Melanocyte of skin (primary cell): ENCODE measurements around the gene TMEM198. TPM values are rescaled to one million over a fixed set of nuclear protein-coding genes. Genes with fewer than 3 reads are reported as not detected.

ENCODE experiments used
- small RNA-seq, 2 donors: library from RNA; depleted of rRNA; stranded (forward); fragments of <200 nt; gene quantifications; one replicate each; pipeline ENCODE3, GENCODE V24; 2012
- total RNA-seq, 2 donors: library from RNA; depleted of rRNA; stranded (reverse); fragments of >200 nt; gene quantifications; 2 replicates each; pipeline ENCODE4 v1.2.3, GENCODE V29; 2012

The TMEM198 gene, protein sequence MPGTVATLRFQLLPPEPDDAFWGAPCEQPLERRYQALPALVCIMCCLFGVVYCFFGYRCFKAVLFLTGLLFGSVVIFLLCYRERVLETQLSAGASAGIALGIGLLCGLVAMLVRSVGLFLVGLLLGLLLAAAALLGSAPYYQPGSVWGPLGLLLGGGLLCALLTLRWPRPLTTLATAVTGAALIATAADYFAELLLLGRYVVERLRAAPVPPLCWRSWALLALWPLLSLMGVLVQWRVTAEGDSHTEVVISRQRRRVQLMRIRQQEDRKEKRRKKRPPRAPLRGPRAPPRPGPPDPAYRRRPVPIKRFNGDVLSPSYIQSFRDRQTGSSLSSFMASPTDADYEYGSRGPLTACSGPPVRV
- 1 to 10 TPM; 4.3 to 6.5 TPM for total RNA-seq

GRCh38 chr2:219543596-219544358, at the start of gene TMEM198, which contains the start of gene CHPF:
TMEM198 (plus strand) TSS chr2:219544028; CDS start chr2:219544728, 700 bp downstream.
CHPF (minus strand) TSS chr2:219543809; CDS start chr2:219543538, 271 bp downstream.

GRCh38 chr2:219498280-219499057, 45.4 kb upstream of the TMEM198 start, which contains the start of gene GMPPA:
GMPPA (plus strand) TSS chr2:219498891; CDS start chr2:219499976, 1,085 bp downstream.

GRCh38 chr2:219514196-219514761, 29.5 kb upstream of the TMEM198 start, which contains the start of gene ASIC4:
ASIC4 (plus strand) TSS chr2:219514482; CDS start chr2:219514725, 243 bp downstream.

GRCh38 chr2:219571311-219572236, 27.7 kb downstream of the TMEM198 start, which contains the start of gene OBSL1:
OBSL1 (minus strand) TSS chr2:219571539; CDS start chr2:219571232, 307 bp downstream.

DNA sequence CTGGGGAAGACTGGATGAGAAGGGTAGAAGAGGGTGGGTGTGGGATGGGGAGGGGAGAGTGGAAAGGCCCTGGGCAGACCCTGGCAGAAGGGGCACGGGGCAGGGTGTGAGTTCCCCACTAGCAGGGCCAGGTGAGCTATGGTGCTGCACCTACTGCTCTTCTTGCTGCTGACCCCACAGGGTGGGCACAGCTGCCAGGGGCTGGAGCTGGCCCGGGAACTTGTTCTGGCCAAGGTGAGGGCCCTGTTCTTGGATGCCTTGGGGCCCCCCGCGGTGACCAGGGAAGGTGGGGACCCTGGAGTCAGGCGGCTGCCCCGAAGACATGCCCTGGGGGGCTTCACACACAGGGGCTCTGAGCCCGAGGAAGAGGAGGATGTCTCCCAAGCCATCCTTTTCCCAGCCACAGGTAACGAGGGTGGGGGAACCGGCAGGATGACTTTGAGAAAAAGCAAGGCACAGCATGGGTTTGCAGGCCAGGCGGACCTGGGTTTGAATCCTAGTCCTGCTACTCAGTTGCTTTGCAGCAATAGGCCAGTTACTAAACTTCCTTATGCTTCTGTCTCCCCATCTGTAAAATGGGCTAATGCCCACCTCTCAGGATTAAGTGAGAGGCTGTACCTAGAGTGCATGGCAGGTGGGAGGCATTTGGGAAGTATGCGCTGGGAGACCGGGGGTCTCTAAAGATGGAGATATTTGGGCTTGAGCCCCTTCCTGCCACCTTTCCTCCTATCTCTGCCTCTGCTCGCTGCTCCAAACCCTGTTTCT, 28.6 kb downstream of the TMEM198 start, which contains the start of gene INHA:
Gene INHA (plus strand): TSS at position 74 of the 765 bp plus-strand sequence. CDS start 65 bp downstream, at position 139.

DNA sequence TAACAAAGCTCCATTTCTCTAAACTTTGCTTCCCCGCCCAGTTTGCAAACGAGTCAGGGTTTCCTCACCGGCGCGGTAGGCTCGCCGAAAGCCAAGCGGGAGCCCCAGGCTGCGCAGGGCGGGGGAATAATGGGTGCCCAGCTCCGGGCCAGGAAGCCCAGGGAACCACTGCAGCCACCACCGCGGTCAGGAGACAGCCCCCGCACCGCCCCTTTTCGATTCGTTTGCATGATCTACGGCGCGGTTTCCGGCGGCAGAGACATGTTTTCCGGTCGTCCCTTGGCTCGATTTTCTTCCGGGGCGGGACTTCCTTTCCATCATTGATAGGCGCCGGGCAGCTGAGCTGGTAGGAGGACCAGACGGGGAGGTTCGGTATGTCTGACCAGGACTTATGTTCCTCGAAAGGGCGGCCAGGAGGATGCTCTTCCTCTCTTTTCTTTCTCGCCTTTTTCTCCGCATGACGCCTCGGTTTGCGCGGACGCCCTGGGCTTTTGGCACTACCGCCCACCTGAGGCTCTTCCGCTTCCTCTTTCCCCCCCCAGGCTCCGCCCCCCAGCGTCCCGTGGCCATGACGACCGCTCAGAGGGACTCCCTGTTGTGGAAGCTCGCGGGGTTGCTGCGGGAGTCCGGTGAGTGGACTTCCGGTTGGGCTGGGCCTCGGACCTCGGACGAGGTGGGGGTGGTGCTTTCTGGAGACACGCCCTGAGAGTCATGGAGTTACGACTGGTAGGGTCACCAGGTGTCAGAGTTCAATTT, 53.9 kb downstream of the TMEM198 start, which contains the start of gene STK11IP:
Gene STK11IP (plus strand): TSS at position 306 of the 756 bp plus-strand sequence. CDS start 263 bp downstream, at position 569.

Small RNA genes lying within 50 kb of the gene (small RNA-seq; reads per million reads assigned to genes)
- gene MIR3132 (0 reads per million in 2 donors), gene RN7SKP213 (0 to 0.04 reads per million in 2 donors)

Other genes starting within 250 kb of the TMEM198 start
- 1 to 10 TPM in 1 of 2 donors, under 1 TPM in 1; 0.33 to 1.0 TPM for gene PTPRN, start 234.6 kb upstream of the TMEM198 start, total RNA-seq
- gene RESP18, start 211.3 kb upstream of the TMEM198 start, total RNA-seq = not detected
- 10 to 100 TPM; 70.2 to 72.6 TPM for gene DNPEP, start 156.1 kb upstream of the TMEM198 start, total RNA-seq
- not detected for gene DES, start 125.7 kb upstream of the TMEM198 start, total RNA-seq
- under 1 TPM; under 0.01 to 0.33 TPM for gene SPEG, start 109.2 kb upstream of the TMEM198 start, total RNA-seq
- gene GMPPA, start 45.1 kb upstream of the TMEM198 start, total RNA-seq = 10 to 100 TPM; 36.8 to 58.3 TPM
- not detected for gene ASIC4, start 29.5 kb upstream of the TMEM198 start, total RNA-seq
- 100 to 1,000 TPM; 219 to 234 TPM for gene CHPF, start 219 bp upstream of the TMEM198 start, total RNA-seq
- 10 to 100 TPM; 52.6 to 55.7 TPM for gene OBSL1, start 27.5 kb downstream of the TMEM198 start, total RNA-seq
- under 1 TPM in 1 of 2 donors, not detected in 1; 0.34 TPM for gene INHA, start 28.3 kb downstream of the TMEM198 start, total RNA-seq
- 10 to 100 TPM; 15.0 to 19.6 TPM for gene STK11IP, start 53.8 kb downstream of the TMEM198 start, total RNA-seq
- 1 to 10 TPM; 3.3 to 4.1 TPM for gene SLC4A3, start 83.6 kb downstream of the TMEM198 start, total RNA-seq